Cardiac septum (tissue), 1 donor: Measurements from ENCODE around the gene CFAP99. TPM values are rescaled to one million over a fixed set of nuclear protein-coding genes. Genes with fewer than 3 reads are reported as not detected.
"Not testable (repeated sequence)": the region's sequence is repeated elsewhere in the genome, so short reads cannot be mapped to it uniquely, and the experiment has no call there.

Experiments used
- DNase-seq: peaks from one replicate; pipeline ENCODE4 v3.0.0-alpha.2; 2020; ENCODE audit warnings: low spot score
- intact Hi-C: fragments of 100-400 bp; cut with DNase I; formaldehyde crosslinking; loops from one replicate; pipeline ENCODE4 v1.14.0; 2022
- total RNA-seq: library from RNA; stranded (reverse); fragmentation: NEBNext Ultra II Directional; extraction: Animal tissue kit (Norgen Biotek cat#: 25700); gene quantifications from one replicate; pipeline ENCODE4 v1.2.1, GENCODE V29; 2021
- donor health status: DM: no; HTN: no; CAD: no.

The CFAP99 gene
- total RNA-seq, 1 donor from 2014 or later: not detected

DNA sequence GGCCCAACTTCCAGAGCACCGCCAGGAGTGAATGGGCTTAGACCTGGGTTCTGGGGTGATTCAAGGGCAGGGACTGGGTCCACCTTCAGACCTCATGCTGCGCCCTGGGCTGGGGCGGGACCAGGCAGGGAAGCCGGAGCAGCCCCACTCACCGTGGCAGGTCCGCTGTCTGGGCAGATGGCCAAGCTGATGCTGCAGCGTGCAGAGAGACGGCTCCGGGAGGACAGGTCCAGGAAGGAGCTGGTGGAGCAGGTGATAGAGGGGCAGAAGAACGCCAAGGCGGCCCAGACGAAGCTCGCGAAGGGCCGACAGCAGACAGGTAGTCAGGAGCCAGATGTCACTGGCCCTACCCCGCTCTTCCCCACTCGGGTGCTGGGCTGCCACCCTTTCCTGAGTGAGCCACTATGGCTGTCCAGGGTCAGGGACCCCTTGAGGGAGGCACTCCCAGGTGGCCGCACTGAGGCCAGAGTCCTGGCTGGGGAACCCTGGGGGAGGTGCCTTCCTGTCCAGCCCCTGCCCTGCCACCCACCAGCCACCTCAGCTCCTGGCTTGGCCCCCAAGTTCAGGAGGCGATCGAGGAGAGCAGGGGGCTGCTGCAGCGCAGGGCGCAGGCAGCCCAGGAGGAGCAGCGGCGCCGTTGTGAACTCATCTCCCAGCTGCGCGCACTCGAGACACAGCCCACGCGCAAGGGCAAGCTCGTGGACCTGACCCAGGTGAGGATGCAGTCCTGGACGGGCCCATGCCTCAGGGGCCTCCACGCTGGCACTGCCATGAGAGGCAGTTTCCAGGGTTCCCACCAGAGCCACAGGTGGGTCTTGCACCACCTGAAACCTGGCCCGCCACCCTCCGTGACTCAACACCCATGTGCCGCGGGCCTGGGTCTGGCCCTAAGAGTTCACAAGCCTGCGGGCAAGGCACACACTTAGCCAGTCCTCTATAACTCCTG lies 40.1 kb downstream of the CFAP99 start:
- DNase-seq: no peak
- intact Hi-C loops: no loop called here

- intact Hi-C loops: loop anchor here (5.0 kb wide), 1 partner anchor 217 kb away; the partner anchor contains the start of genes HAUS3 and POLN
- DNase-seq: no peak
Measured at GRCh38 chr4:2459589-2460349, 41.0 kb downstream of the CFAP99 start.

DNA sequence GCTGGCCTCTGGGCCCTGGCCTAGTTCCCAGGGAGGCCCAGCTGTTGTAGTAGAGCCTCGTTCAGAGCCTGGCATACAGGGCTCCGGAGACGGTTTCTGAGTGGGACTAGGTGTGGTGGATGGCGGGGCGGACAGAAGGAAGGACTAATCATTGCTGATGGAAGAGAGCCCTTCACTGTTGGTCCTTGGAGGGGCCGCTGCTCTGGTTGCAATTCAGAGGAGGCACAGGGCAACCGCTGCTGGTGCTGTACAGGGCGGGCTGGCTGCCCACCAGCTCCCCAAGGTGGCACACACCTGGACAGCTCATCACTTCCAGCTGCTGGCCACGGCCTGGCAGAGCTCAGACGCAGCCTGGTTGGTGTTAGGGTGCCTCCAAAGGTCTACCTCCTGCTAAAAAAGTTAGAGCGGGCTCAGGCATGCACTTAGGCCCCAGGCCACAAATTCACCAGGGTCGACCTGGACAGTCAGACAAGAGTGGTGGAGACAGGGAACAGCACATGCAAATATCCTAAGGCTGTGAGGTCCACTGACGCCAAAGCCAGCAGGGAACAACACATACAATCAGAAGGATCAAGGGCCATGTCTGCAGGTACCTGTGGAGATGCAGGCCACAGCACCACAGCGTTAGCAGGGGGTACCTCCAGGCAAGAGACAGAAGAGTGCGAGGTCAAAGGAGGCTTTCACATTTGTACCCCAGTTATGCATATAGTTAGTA lies 42.6 kb downstream of the CFAP99 start:
- intact Hi-C loops: loop anchor here (5.0 kb wide), 1 partner anchor 219 kb away; the partner anchor contains the start of genes HAUS3 and POLN
- no peak for DNase-seq

DNA sequence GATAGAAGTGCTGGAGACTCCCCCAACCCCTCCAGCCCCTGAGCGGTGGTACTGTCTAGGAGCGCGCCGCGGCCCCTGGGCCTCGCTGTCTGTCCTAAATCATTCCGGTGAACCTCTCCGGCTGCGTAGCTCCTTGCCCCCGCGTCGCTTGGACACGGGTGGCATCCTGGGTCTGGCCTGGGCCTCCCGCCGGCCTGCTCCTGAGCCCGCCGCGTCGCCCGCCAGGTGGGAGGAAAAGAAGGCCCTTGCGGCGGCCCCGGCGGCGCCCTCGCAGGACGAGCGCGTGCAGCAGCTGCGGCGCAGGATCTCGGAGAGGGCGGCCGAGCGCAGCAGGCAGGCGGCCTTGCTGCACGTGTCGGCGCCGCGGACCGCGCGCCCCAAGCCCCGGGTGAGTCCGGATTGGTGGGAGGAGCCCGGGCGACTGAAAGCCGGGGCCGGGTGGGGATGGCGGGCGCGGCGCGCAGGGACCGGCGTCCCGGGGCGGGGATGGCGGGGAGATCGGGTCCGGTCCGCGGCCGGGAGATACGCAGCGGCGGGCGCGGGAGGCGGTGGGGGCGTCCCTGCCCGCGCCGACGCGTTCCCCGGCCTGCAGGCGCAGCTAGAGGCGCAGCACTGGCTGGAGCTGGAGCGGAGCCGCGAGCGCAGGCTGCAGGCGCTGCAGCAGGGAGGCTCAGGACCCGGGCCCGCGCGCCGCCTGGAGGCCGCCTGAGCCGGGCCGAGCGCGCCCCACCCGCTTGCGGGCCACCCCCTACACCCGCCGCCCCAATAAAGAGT lies 43.6 kb downstream of the CFAP99 start:
- intact Hi-C loops: loop anchor here (1.0 to 5.0 kb wide), 2 partner anchors 220 to 242 kb away; partner anchors contain the start of genes HAUS3 and POLN
- DNase-seq: peak; percentile 82

GRCh38 chr4:2462992-2463762 lies 44.4 kb downstream of the CFAP99 start:
- intact Hi-C loops: loop anchor here (1.0 to 5.0 kb wide), 2 partner anchors 221 to 243 kb away; partner anchors contain the start of genes HAUS3 and POLN
- no peak for DNase-seq

DNA sequence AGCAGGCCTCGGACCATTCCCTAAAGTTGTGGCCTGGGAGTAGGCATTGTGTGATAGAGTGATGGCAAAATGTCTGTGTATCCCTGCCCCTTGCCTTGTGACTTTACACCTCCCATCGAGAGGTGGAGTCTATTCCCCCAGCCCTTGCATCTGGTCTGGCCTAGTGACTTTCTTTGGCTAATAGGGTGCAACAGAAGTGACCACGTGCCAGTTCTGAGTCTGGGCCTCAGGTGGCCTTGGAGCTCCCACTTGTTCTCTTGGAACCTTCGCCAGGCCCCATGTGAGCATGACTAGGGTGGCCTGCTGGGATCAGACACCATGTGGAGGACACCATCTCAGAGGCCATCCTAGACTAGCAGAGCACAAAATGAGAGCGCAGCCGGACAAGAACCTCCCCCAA lies 46.3 kb downstream of the CFAP99 start:
- no peak for DNase-seq
- intact Hi-C loops: no loop called here

DNA sequence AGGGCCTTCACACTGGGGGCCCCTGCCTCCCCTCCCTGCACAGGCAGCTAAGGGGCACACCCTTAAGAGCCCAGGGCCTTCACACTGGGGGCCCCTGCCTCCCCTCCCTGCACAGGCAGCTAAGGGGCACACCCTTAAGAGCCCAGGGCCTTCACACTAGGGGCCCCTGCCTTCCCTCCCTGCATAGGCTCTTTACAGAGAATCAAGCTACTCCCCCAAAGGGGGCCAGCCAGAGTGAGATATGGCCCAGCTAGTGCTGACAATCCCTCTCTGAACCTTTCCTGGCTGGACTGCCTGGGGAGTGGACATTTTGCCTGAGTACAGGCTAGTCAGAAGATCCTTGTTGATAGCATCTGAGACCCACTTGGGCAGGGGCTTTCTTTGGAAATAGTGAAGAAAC lies 46.8 kb downstream of the CFAP99 start:
- DNase-seq, intact Hi-C loops: not testable (repeated sequence)

DNA sequence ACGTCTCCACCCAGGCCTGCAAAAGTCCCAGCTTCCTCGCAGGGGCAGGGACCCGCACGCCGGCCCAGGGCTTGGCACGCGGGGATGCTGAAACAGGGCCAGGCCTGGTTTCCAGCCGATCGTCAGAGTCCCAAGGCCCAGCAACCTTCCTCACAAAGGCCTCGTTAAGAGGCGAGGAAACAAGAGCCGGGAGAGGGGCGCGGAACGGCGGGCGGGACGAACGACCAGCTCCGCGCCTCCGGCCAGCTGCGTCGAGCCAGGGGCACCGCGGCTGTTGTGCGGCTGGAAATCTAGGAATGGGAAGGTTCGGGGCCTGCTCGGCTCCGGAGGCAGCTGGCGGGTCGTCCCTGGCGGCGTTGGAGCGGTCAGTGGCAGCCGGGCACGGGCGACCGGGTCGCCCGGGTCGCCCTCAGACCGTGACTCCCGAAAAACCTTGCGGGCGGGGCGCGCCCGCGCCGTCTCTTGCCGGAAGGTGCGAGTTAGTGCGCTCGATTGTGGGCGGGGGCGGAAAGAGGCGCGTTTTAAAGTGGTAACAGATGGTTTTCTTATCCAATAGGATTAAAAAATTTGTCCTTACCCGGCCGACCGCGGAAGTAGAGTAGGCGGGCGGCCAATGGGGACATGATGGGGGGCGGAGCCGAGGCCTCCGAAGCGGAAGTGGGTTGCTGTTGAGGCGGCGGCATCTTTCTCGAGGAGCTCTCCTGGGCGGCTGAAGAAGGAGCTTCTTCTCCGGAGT lies 49.9 kb downstream of the CFAP99 start, which contains the start of gene RNF4:
TSS of gene RNF4 (plus strand) at position 651 of the 736 bp plus-strand sequence. CDS start 21,388 bp downstream, outside the sequence.
- intact Hi-C loops: loop anchor here (1.0 kb wide), 1 partner anchor 67 kb away; no protein-coding TSS in a partner anchor
- peak; percentile 98 for DNase-seq

GRCh38 chr4:2469192-2469984 lies 50.6 kb downstream of the CFAP99 start:
- intact Hi-C loops: loop anchor here (1.0 kb wide), 1 partner anchor 66 kb away; no protein-coding TSS in a partner anchor
- DNase-seq: no peak

DNA sequence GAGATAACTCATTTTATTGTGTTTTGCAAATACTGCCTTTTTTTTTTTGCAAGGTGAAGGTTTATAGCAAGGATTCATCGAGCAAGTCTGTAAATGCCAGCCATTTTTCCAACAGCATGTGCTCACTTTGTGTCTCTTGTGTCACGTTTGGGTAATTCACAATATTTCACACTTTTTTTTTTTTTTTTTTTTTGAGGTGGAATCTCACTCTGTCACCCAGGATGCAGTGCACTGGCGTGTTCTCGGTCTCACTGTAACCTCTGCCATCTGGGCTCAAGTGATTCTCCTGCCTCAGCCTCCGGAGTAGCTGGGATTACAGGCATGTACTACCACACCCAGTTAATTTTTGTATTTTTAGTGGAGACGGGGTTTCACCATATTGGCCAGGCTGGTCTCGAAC lies 52.0 kb downstream of the CFAP99 start:
- intact Hi-C loops: no loop called here
- DNase-seq: no peak

- intact Hi-C loops: no loop called here
- DNase-seq: no peak
Measured at GRCh38 chr4:2472187-2472586, 53.4 kb downstream of the CFAP99 start.

GRCh38 chr4:2478229-2478628 lies 59.5 kb downstream of the CFAP99 start:
- DNase-seq: no peak
- intact Hi-C loops: no loop called here

DNA sequence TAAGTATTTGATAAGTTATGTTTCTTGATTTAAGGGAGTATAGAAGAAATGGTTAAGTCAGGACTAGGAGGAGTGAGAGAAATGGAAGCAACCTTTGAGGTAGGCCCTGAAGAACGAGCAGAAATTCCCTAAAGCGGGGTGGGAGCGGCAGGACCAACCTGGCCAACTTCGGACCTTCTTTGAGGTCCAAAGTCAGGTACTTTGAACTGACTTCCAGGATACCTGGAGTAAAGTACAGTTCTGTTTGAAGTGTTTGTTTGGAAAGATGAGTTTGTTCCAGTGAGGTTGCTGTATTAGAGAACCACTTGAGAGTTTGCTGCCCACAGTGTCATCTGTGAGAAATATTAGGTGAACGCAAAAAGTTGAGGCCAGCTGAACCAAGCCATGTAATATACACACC lies 61.9 kb downstream of the CFAP99 start:
- DNase-seq: no peak
- intact Hi-C loops: loop anchor here (5.0 kb wide), 1 partner anchor 57 kb away; the partner anchor contains the start of gene FAM193A

DNA sequence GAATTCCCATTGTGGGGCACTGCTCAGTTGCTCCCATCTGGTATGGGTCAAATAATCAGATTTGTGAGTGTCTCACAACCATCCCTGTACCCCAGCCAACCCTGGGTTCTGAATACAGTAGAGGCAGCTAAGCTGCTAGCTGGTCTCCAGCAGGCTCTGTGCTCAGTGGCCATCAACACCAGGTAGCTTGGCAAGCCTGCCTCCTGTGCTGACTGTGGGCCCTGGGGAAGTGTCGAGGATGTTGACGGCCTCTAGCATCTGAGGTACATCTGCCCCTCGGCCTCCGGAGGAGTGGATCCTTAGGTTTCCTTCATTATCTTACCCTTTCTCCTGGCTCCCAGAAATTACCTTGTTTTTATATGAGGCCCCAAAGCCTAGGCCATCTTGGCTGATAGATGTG lies 63.4 kb downstream of the CFAP99 start:
- no peak for DNase-seq
- intact Hi-C loops: loop anchor here (5.0 kb wide), 1 partner anchor 55 kb away; the partner anchor contains the start of gene FAM193A

DNA sequence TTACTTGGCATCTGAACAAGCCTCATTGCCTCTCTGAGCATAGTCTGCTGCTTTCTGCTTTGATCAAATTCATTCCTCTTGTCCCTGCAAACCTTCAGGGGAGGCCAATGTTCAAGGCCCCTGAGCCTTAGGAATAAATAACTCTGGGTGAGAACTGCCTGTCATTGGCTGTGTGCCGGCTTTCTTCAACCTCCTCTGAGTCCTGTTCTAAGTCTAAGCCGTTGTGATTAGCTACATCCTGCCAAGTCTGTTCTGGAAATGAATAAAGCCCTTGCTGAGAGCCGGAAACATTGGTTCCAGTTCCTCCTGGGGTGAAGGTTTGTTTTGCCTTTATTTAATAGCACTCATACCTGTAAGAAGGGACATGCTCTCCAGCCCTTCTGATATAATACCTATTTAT lies 63.9 kb downstream of the CFAP99 start:
- no peak for DNase-seq
- intact Hi-C loops: loop anchor here (5.0 kb wide), 1 partner anchor 55 kb away; the partner anchor contains the start of gene FAM193A

DNA sequence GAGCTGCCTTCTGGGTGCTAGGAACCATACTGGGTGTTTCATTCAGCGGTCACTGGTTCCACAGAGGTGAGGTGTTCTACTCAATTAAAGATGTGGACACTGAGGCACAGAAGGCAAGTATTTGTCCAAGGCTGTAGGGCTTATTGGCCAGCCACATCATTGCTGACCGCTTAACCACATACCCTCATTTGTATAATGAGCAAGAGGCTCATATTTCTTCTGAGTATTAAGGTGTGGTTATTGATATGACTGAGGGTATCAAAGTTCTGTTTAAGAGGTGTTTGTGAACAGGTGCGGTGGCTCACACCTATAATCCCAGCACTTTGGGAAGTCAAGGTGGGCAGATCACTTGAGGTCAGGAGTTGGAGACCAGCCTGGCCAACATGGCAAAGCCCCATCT lies 64.5 kb downstream of the CFAP99 start:
- intact Hi-C loops: loop anchor here (5.0 kb wide), 1 partner anchor 54 kb away; the partner anchor contains the start of gene FAM193A
- no peak for DNase-seq
